NCI-H526 (cell line): ENCODE data around the gene DGCR6L.
"Not testable (repeated sequence)": the region's sequence is repeated elsewhere in the genome, so short reads cannot be mapped to it uniquely, and the experiment has no call there.

Experiments used
- DNase-seq, 2 experiments: peaks; one replicate each; lab custom pipeline; 2025; lab: John Stamatoyannopoulos, UW

Gene DGCR6L

GRCh38 chr22:20308806-20309650, 10.8 kb downstream of the DGCR6L start:
- peak in 1 of 2 experiments; percentile 17 for DNase-seq

GRCh38 chr22:20307448-20308447, 12.1 kb downstream of the DGCR6L start:
- DNase-seq, result not testable (repeated sequence)

GRCh38 chr22:20306646-20307447, 13.0 kb downstream of the DGCR6L start:
- DNase-seq, result not testable (repeated sequence)

- DNase-seq, result no peak
Observed at GRCh38 chr22:20305894-20306645, 13.8 kb downstream of the DGCR6L start.

GRCh38 chr22:20305230-20305893, 14.5 kb downstream of the DGCR6L start:
- not testable (repeated sequence) for DNase-seq

GRCh38 chr22:20304646-20305045, 15.2 kb downstream of the DGCR6L start:
- DNase-seq, result no peak

- not testable (repeated sequence) for DNase-seq
Observed at GRCh38 chr22:20303229-20303534, 16.7 kb downstream of the DGCR6L start.

GRCh38 chr22:20302438-20303228, 17.2 kb downstream of the DGCR6L start:
- DNase-seq, result no peak

- DNase-seq, result peak in 1 of 2 experiments; percentile 68
Observed at GRCh38 chr22:20299746-20300136, 20.1 kb downstream of the DGCR6L start.

GRCh38 chr22:20298803-20299745, 20.8 kb downstream of the DGCR6L start:
- DNase-seq, result peak; percentile 57 to 92

- DNase-seq, result peak in 1 of 2 experiments; percentile 42
Observed at GRCh38 chr22:20298110-20298802, 21.6 kb downstream of the DGCR6L start.

- DNase-seq, result no peak
Observed at GRCh38 chr22:20297414-20298109, 22.3 kb downstream of the DGCR6L start.

- no peak for DNase-seq
Observed at GRCh38 chr22:20296598-20296997, 23.3 kb downstream of the DGCR6L start.

- DNase-seq, result no peak
Observed at GRCh38 chr22:20295262-20296064, 24.4 kb downstream of the DGCR6L start.

GRCh38 chr22:20292673-20293232, 27.1 kb downstream of the DGCR6L start:
- no peak for DNase-seq

GRCh38 chr22:20292108-20292507, 27.8 kb downstream of the DGCR6L start:
- no peak for DNase-seq
